HEK293 (cell line): ENCODE results near the gene GBP1.
"Not testable (repeated sequence)": the region's sequence is repeated elsewhere in the genome, so short reads cannot be mapped to it uniquely, and the experiment has no call there.

Experiments used
- CTCF ChIA-PET: fragments of 350-600 bp; formaldehyde crosslinking; extraction: SDS; loops from one replicate; lab custom pipeline; 2021; ENCODE audit warnings: antibody characterized with exemption; lab: Yijun Ruan, JAX
- POLR2A ChIA-PET: fragments of 300-600 bp; formaldehyde crosslinking; extraction: SDS; loops from one replicate; lab custom pipeline; 2020; ENCODE audit warnings: antibody characterized with exemption, inconsistent platforms; lab: Yijun Ruan, JAX
- H3K27ac ChIP-seq: fragments of 200-500 bp; sonication (Bioruptor generic); 2 replicates; pipeline ENCODE4 v1.5.1; 2014; ENCODE audit warnings: low read depth, low read length, control low read depth, inconsistent platforms; ENCODE audit errors: extremely low read depth
- H3K36me3 ChIP-seq, 2 experiments: fragments of 200-500 bp in 1 of 2; sonication (Bioruptor generic) in 1 of 2; 1 replicate in 1 of 2; 2 replicates in 1 of 2; pipeline ENCODE4 v1.5.1; 2014 to 2017; ENCODE audit warnings: inconsistent platforms in 2 of 2, low read length in 2 of 2; ENCODE audit not compliant: control insufficient read depth in 2 of 2, insufficient read depth in 1 of 2
- H3K4me1 ChIP-seq: fragments of 200-500 bp; sonication (Bioruptor generic); 2 replicates; pipeline ENCODE4 v1.5.1; 2014; ENCODE audit warnings: mild to moderate bottlenecking, low read length, inconsistent platforms; ENCODE audit not compliant: control insufficient read depth, insufficient read depth
- H3K4me3 ChIP-seq: 2 replicates; pipeline ENCODE4 v1.5.1; 2011; ENCODE audit warnings: low read depth, mild to moderate bottlenecking, control low read depth, low read length, moderate library complexity
- H3K9me3 ChIP-seq: fragments of 200-500 bp; sonication (Bioruptor generic); 2 replicates; pipeline ENCODE4 v1.5.1; 2014; ENCODE audit warnings: low read depth, low read length, inconsistent platforms; ENCODE audit not compliant: control insufficient read depth, insufficient read depth
- KLF16 ChIP-seq: fragments of 450-650 bp; formaldehyde crosslinking; IDR thresholded peaks from 2 replicates; pipeline ENCODE4 v1.5.1; 2017; ENCODE audit warnings: missing biosample characterization, missing genetic modification characterization
- KLF7 ChIP-seq: fragments of 450-650 bp; formaldehyde crosslinking; IDR thresholded peaks from 2 replicates; pipeline ENCODE4 v1.5.1; 2016; ENCODE audit warnings: missing biosample characterization, missing genetic modification characterization, borderline replicate concordance
- OSR2 ChIP-seq: fragments of 450-650 bp; formaldehyde crosslinking; IDR thresholded peaks from 2 replicates; pipeline ENCODE4 v1.5.1; 2016; ENCODE audit warnings: missing biosample characterization, missing genetic modification characterization
- SCRT2 ChIP-seq: fragments of 450-650 bp; formaldehyde crosslinking; IDR thresholded peaks from 2 replicates; pipeline ENCODE4 v1.5.1; 2016; ENCODE audit warnings: missing biosample characterization, missing genetic modification characterization
- YY2 ChIP-seq: fragments of 450-650 bp; formaldehyde crosslinking; IDR thresholded peaks from 2 replicates; pipeline ENCODE4 v1.5.1; 2016; ENCODE audit warnings: missing biosample characterization, missing genetic modification characterization
- ZEB2 ChIP-seq: fragments of 450-650 bp; formaldehyde crosslinking; IDR thresholded peaks from 2 replicates; pipeline ENCODE4 v1.5.1; 2016; ENCODE audit warnings: missing biosample characterization, missing genetic modification characterization
- ZNF121 ChIP-seq: fragments of 450-650 bp; formaldehyde crosslinking; IDR thresholded peaks from 2 replicates; pipeline ENCODE4 v1.5.1; 2016; ENCODE audit warnings: missing biosample characterization, missing genetic modification characterization
- ZNF133 ChIP-seq: fragments of 450-650 bp; formaldehyde crosslinking; IDR thresholded peaks from 2 replicates; pipeline ENCODE4 v1.5.1; 2016; ENCODE audit warnings: missing biosample characterization, missing genetic modification characterization
- ZNF19 ChIP-seq: fragments of 450-650 bp; formaldehyde crosslinking; IDR thresholded peaks from 2 replicates; pipeline ENCODE4; 2016; ENCODE audit warnings: missing biosample characterization, missing genetic modification characterization, low read depth
- ZNF2 ChIP-seq: fragments of 450-650 bp; formaldehyde crosslinking; IDR thresholded peaks from 2 replicates; pipeline ENCODE4 v1.5.1; 2016; ENCODE audit warnings: missing biosample characterization, missing genetic modification characterization
- ZNF335 ChIP-seq: fragments of 450-650 bp; formaldehyde crosslinking; conservative IDR thresholded peaks from 2 replicates; pipeline ENCODE4 v1.5.1; 2016; ENCODE audit warnings: missing biosample characterization, missing genetic modification characterization
- ZNF354C ChIP-seq: fragments of 450-650 bp; formaldehyde crosslinking; IDR thresholded peaks from 2 replicates; pipeline ENCODE4 v1.5.1; 2016; ENCODE audit warnings: missing biosample characterization, missing genetic modification characterization, low read depth, borderline replicate concordance
- ZNF529 ChIP-seq: fragments of 450-650 bp; formaldehyde crosslinking; IDR thresholded peaks from 2 replicates; pipeline ENCODE4 v1.5.1; 2017; ENCODE audit warnings: missing genetic modification characterization, missing biosample characterization; ENCODE audit not compliant: insufficient replicate concordance
- ZNF776 ChIP-seq: fragments of 450-650 bp; formaldehyde crosslinking; IDR thresholded peaks from 2 replicates; pipeline ENCODE4 v1.5.0; 2017; ENCODE audit warnings: missing biosample characterization, missing genetic modification characterization, borderline replicate concordance
- TF ChIP-seq, protein P1 (sequence below): fragments of 450-650 bp; formaldehyde crosslinking; IDR thresholded peaks from 2 replicates; pipeline ENCODE4 v1.5.1; 2017; ENCODE audit warnings: missing biosample characterization, missing genetic modification characterization

GBP1 gene

DNA sequence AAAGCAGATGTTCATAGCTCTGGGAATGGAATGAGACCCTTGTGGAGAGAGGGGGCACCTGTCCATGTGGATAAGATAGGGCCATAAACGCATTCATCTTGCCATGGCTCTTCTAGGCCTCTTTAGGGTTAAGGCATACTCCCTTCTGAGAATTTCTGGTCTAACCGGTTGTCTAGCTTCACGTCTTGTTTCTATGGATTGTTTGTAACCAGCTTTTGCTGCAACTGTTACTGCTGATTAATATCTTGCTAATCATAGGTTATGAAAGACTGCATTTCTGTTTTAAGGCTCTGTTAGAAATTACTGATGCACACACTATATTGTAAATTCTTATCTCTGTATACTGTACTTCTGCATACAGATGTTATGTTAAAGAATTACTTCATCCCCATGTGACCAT lies 46.7 kb downstream of the GBP1 start:
- H3K4me3 ChIP-seq, POLR2A ChIA-PET, H3K36me3 ChIP-seq, H3K4me1 ChIP-seq, H3K27ac ChIP-seq, H3K9me3 ChIP-seq, CTCF ChIA-PET: not testable (repeated sequence)

GRCh38 chr1:89008511-89008910 lies 56.5 kb downstream of the GBP1 start:
- Histone ChIP-seq H3K9me3 (no peaks in the 10 kb centered on the region), H3K4me1 (no peaks in the 10 kb centered on the region), H3K27ac (no peak overlapping the region), H3K36me3 (no peaks in the 10 kb centered on the region), H3K4me3 (no peak overlapping the region)
- TF ChIP-seq ZNF529 (tag by site-specific recombination) (no peak), KLF7 (tag by site-specific recombination) (no peak), ZNF2 (tag by site-specific recombination) (no peak), ZEB2 (no peak), ZNF19 (tag by site-specific recombination) (no peak), ZNF121 (tag by site-specific recombination) (no peak), OSR2 (tag by site-specific recombination) (no peak), ZNF354C (tag by site-specific recombination) (no peak), KLF16 (tag by site-specific recombination) (no peak), ZNF335 (no peak), ZNF133 (no peak)
- ChIA-PET POLR2A (no interaction called here), CTCF (interaction anchor here (1.0 kb wide), 1 partner anchor 9 kb away, joined by 4 read pairs; no protein-coding TSS in a partner anchor)

DNA sequence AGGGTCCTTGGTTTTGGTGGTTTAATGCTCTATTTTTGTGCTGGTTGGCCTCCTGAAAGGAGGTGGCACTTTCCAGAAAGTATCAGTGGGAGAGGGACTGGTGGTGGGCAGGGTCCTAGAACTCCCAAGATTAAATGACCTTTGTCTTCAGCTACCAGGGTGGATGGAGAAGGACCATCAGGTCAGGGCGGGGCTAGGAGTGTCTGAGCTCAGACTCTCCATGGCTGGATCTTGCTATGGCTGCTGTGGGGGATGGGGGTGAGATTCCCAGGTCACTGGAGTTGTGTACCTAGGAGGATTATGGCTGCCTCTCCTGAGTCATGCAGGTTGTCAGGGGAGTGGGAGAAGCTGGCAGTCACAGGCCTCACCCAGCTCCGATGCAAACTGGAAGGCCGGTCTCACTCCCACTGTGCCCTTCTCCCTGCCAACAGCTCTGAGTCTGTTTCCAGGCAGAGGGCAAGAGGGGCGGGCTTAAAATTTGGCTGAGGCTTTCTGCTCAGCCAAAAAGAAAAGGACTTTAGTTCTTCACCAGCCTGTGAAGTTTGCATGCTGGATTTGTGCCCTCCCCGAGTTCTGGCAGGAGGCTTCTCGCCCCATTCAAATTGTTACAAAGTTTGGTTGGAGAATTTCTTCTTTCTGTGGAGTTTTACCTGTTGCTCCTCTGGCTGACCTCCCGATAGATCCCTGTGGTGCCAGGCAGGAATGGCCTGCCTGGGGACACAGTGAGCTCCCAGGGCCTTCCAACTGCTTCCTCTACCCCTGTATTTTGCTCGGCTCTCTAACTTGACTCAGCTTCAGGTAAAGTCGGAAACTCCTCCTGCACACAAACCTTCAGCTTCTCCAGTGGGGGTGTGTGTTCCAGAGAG lies 59.5 kb downstream of the GBP1 start:
- peak; percentile 52; the same call in 1 of the 2 replicates for TF ChIP-seq SCRT2 (tag by site-specific recombination)
- TF ChIP-seq, protein P1, sequence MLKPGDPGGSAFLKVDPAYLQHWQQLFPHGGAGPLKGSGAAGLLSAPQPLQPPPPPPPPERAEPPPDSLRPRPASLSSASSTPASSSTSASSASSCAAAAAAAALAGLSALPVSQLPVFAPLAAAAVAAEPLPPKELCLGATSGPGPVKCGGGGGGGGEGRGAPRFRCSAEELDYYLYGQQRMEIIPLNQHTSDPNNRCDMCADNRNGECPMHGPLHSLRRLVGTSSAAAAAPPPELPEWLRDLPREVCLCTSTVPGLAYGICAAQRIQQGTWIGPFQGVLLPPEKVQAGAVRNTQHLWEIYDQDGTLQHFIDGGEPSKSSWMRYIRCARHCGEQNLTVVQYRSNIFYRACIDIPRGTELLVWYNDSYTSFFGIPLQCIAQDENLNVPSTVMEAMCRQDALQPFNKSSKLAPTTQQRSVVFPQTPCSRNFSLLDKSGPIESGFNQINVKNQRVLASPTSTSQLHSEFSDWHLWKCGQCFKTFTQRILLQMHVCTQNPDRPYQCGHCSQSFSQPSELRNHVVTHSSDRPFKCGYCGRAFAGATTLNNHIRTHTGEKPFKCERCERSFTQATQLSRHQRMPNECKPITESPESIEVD (tag by site-specific recombination), result no peak
- no peak for TF ChIP-seq YY2 (tag by site-specific recombination)
- no peak for TF ChIP-seq ZNF776 (tag by site-specific recombination)
- Histone ChIP-seq H3K36me3 (no peaks in the 10 kb centered on the region), H3K9me3 (no peaks in the 10 kb centered on the region), H3K27ac (no peak overlapping the region), H3K4me3 (no peak overlapping the region), H3K4me1 (no peaks in the 10 kb centered on the region)
- POLR2A ChIA-PET, result no interaction called here
- CTCF ChIA-PET, result no interaction called here
